Neutrophil (primary cell): ENCODE results near the gene UBAC2.

Experiments
- H3K27ac ChIP-seq: fragments of 200-600 bp; sonication (generic); 2 replicates; pipeline ENCODE4 v1.5.1; 2016; ENCODE audit warnings: mild to moderate bottlenecking, moderate library complexity
- H3K27me3 ChIP-seq: fragments of 200-600 bp; sonication (generic); 2 replicates; pipeline ENCODE4 v1.6.0; 2016; ENCODE audit warnings: mild to moderate bottlenecking
- H3K36me3 ChIP-seq: fragments of 200-600 bp; sonication (generic); 2 replicates; pipeline ENCODE4 v1.5.1; 2017
- H3K4me1 ChIP-seq, 2 experiments: fragments of 200-600 bp in 1 of 2; sonication (generic) in 1 of 2; 1 replicate in 1 of 2; 2 replicates in 1 of 2; pipeline versions ENCODE4 v1.5.1 to v1.6.1; 2013 to 2016; ENCODE audit warnings: low read depth in 1 of 2, low read length in 1 of 2, mild to moderate bottlenecking in 1 of 2, moderate library complexity in 1 of 2; ENCODE audit not compliant: control insufficient read depth in 1 of 2, insufficient read depth in 1 of 2
- H3K4me3 ChIP-seq, 2 experiments: fragments of 200-600 bp in 1 of 2; sonication (generic) in 1 of 2; 1 replicate in 1 of 2; 2 replicates in 1 of 2; pipeline ENCODE4 v1.5.1; 2013 to 2016; ENCODE audit warnings: low read depth in 1 of 2, low read length in 1 of 2, mild to moderate bottlenecking in 1 of 2, moderate library complexity in 1 of 2
- H3K9me3 ChIP-seq: fragments of 200-600 bp; sonication (generic); 2 replicates; pipeline ENCODE4 v1.5.1; 2016
- TF ChIP-seq, protein P1 (sequence below): fragments of 200-600 bp; sonication (generic); IDR thresholded peaks from 2 replicates; pipeline ENCODE4 v1.5.1; 2016; ENCODE audit warnings: antibody characterized with exemption

The UBAC2 gene

DNA sequence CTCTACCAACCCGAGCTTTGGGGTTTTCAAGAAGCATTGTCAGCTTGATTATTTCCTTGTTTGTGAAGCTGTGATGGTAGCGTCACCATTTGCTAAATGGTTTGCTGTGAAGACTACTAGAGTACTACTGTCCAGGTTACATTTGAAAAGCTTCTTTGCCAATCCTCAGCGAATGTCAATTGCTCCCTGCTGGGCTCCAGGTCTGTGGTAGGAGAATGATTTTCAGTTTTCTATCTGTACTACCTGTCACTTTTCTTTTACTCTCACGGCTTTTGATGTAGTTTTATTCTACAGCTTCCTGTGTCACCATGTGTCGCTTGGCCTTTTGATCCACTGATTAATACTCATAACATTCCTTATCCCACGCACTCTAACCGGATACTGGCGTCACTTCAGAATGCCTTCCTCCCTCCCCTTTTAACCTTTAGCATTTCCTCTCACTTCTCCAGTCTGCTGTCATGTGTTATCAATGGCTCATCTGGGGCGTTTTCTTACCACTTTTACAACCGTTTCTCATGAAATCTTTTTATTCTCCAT is 114.1 kb downstream of the UBAC2 start:
- Histone ChIP-seq H3K4me1 (peaks cover 16 to 24% of the 10 kb centered on the region in 2 experiments), H3K36me3 (peaks cover 5% of the 10 kb centered on the region), H3K9me3 (no peaks in the 10 kb centered on the region), H3K27me3 (no peaks in the 10 kb centered on the region), H3K27ac (no peak overlapping the region), H3K4me3 (no peak overlapping the region)
- TF ChIP-seq, protein P1, sequence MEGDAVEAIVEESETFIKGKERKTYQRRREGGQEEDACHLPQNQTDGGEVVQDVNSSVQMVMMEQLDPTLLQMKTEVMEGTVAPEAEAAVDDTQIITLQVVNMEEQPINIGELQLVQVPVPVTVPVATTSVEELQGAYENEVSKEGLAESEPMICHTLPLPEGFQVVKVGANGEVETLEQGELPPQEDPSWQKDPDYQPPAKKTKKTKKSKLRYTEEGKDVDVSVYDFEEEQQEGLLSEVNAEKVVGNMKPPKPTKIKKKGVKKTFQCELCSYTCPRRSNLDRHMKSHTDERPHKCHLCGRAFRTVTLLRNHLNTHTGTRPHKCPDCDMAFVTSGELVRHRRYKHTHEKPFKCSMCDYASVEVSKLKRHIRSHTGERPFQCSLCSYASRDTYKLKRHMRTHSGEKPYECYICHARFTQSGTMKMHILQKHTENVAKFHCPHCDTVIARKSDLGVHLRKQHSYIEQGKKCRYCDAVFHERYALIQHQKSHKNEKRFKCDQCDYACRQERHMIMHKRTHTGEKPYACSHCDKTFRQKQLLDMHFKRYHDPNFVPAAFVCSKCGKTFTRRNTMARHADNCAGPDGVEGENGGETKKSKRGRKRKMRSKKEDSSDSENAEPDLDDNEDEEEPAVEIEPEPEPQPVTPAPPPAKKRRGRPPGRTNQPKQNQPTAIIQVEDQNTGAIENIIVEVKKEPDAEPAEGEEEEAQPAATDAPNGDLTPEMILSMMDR, result no peak

DNA sequence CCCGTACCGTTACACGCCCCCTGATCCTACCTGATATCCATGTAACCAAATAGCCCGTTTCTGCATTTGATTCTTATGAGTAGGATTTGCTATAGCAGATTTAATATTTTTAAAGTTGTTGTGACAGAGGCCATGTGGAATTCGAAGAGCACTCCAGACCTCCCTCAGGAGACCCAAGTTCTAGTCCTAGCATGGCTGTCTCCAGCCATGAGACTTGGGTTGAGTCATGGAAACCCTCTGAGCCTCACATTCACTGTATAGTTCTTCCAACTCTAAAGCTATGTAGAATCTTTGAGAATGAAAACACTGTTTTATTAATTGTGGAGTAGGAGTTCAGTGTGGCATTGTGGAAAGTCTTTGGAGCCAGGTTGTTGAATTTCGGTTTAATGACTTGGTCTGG is 114.5 kb downstream of the UBAC2 start:
- Histone ChIP-seq H3K4me3 (no peak overlapping the region), H3K27ac (no peak overlapping the region), H3K9me3 (no peaks in the 10 kb centered on the region), H3K27me3 (no peaks in the 10 kb centered on the region), H3K4me1 (peaks cover 16 to 24% of the 10 kb centered on the region in 2 experiments), H3K36me3 (peaks cover 5% of the 10 kb centered on the region)
- TF ChIP-seq, protein P1, result no peak

- H3K27ac ChIP-seq, result no peak overlapping the region
- TF ChIP-seq, protein P1, result no peak
Observed at GRCh38 chr13:99316224-99316623, 115.6 kb downstream of the UBAC2 start.

GRCh38 chr13:99316657-99317256 is 116.1 kb downstream of the UBAC2 start:
- Histone ChIP-seq H3K27me3 (no peaks in the 10 kb centered on the region), H3K4me3 (no peak overlapping the region), H3K4me1 (peaks cover 24 to 35% of the 10 kb centered on the region in 2 experiments), H3K36me3 (peaks cover 5% of the 10 kb centered on the region), H3K9me3 (no peaks in the 10 kb centered on the region), H3K27ac (no peak overlapping the region)
- TF ChIP-seq, protein P1, result no peak

More at GRCh38 chr13:99316224-99316623, 115.6 kb downstream of the UBAC2 start:
- Histone ChIP-seq H3K4me3 (no peak overlapping the region), H3K36me3 (peaks cover 5% of the 10 kb centered on the region), H3K27me3 (no peaks in the 10 kb centered on the region), H3K9me3 (no peaks in the 10 kb centered on the region), H3K4me1 (peaks cover 24 to 34% of the 10 kb centered on the region in 2 experiments)

DNA sequence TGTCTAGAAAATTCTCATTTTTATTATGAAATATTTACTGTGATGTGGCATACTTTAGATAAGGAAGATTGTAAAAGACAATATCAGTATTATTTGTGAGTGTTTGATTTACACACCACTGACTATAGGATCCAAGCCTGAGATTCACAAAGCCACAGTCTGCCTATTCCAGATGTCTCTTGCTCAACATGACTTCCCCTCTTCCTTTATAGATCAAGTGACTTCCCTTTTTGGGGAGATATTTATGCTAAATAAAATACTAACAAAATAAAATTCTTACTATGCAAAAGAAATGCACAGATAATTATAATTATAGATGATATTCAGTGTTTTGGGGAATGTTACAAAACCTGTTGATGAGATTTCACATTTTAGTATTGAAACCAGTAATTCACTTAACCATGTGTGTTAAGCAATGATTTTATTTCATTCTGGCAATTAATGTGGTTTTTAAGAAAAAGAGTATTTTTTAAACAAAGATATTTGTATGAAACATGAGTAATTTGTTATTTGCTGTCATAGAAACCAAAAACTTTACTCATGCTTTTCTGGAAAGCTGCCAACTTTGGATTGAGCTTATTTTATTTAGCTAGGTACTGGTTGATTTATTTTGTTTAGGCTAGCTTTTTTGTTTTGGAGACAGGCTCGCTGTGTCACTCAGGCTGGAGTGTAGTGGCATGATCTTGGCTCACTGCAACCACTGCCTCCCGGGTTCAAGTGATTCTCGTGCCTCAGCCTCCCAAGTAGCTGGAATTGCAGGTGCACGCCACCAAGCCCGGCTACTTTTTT is 120.2 kb downstream of the UBAC2 start:
- peak overlapping the region; percentile 3 for H3K27ac ChIP-seq
- peaks cover 5% of the 10 kb centered on the region for H3K36me3 ChIP-seq
- H3K9me3 ChIP-seq, result no peaks in the 10 kb centered on the region
- H3K4me1 ChIP-seq, result peaks cover 12 to 23% of the 10 kb centered on the region in 2 experiments
- no peak overlapping the region for H3K4me3 ChIP-seq
- H3K27me3 ChIP-seq, result no peaks in the 10 kb centered on the region
- TF ChIP-seq, protein P1, result no peak
